H1 (cell line): ENCODE data around the gene COL4A2. TPM values are rescaled to one million over a fixed set of nuclear protein-coding genes. Genes with fewer than 3 reads are reported as not detected.

Source experiments
- CHD1 ChIP-seq: IDR thresholded peaks from 2 replicates; pipeline ENCODE4 v1.6.1; 2012; ENCODE audit warnings: low read depth, low read length, improper control_type of control experiment
- EZH2 ChIP-seq: fragments of 200-600 bp; sonication (generic); IDR thresholded peaks from 2 replicates; pipeline ENCODE4 v1.7.1; 2012; ENCODE audit warnings: low read depth, mild to moderate bottlenecking, moderate library complexity, low read length, inconsistent platforms; ENCODE audit not compliant: severe bottlenecking
- JUND ChIP-seq: IDR thresholded peaks from 2 replicates; pipeline ENCODE4 v1.6.1; 2011; ENCODE audit warnings: mild to moderate bottlenecking, improper control_type of control experiment, low read length
- SIN3A ChIP-seq, 2 experiments: IDR thresholded peaks in 1 of 2; conservative IDR thresholded peaks in 1 of 2; 2 replicates each; pipeline ENCODE4 v1.6.1; 2011 to 2012; ENCODE audit warnings: low read length in 2 of 2, improper control_type of control experiment in 1 of 2, low read depth in 1 of 2, mild to moderate bottlenecking in 1 of 2
- SIRT6 ChIP-seq: IDR thresholded peaks from one replicate; pipeline ENCODE4 v1.7.1; 2012; ENCODE audit warnings: low read length, inconsistent platforms
- SIX5 ChIP-seq: IDR thresholded peaks from 2 replicates; pipeline ENCODE4 v1.6.1; 2011; ENCODE audit warnings: mild to moderate bottlenecking, low read depth, low read length
- TAF1 ChIP-seq: IDR thresholded peaks from 2 replicates; pipeline ENCODE4 v1.6.1; 2011; ENCODE audit warnings: mild to moderate bottlenecking, low read depth, low read length
- polyA plus RNA-seq, 7 experiments: library from polyadenylated mRNA; depleted of rRNA in 3 of 7; stranded (reverse) in 5 of 7; unstranded in 2 of 7; fragments of >200 nt in 5 of 7; fragments of 200-250 nt in 2 of 7; gene quantifications; 1 replicate in 5 of 7; 2 replicates in 1 of 7; 4 replicates in 1 of 7; pipeline versions ENCODE4 v1.2.1 to v1.2.3, GENCODE V29; 2011 to 2013; ENCODE audit warnings: missing spikeins in 2 of 7, mixed read lengths in 2 of 7
- total RNA-seq: library from RNA; stranded (reverse); fragmentation: NEBNext Ultra II Directional; extraction: Animal tissue kit (Norgen Biotek cat#: 25700); gene quantifications from 2 replicates; pipeline ENCODE4 v1.2.1, GENCODE V29; 2021
- TF ChIP-seq, protein P1 (sequence below): fragments of 300-600 bp; sonication (generic); IDR thresholded peaks from 2 replicates; pipeline ENCODE4 v1.7.1; 2012; ENCODE audit warnings: low read length, moderate library complexity, mild to moderate bottlenecking, inconsistent platforms; ENCODE audit not compliant: insufficient replicate concordance
- TF ChIP-seq, protein P2 (sequence below): IDR thresholded peaks from 2 replicates; pipeline ENCODE4 v1.6.1; 2011; ENCODE audit warnings: low read length, improper control_type of control experiment

COL4A2 gene
- total and polyA plus RNA-seq, 2 of the 8 experiments (the other 6 are each of a cell fraction or from before 2014, with no cell fraction given): 80.4 to 87.3 TPM

DNA sequence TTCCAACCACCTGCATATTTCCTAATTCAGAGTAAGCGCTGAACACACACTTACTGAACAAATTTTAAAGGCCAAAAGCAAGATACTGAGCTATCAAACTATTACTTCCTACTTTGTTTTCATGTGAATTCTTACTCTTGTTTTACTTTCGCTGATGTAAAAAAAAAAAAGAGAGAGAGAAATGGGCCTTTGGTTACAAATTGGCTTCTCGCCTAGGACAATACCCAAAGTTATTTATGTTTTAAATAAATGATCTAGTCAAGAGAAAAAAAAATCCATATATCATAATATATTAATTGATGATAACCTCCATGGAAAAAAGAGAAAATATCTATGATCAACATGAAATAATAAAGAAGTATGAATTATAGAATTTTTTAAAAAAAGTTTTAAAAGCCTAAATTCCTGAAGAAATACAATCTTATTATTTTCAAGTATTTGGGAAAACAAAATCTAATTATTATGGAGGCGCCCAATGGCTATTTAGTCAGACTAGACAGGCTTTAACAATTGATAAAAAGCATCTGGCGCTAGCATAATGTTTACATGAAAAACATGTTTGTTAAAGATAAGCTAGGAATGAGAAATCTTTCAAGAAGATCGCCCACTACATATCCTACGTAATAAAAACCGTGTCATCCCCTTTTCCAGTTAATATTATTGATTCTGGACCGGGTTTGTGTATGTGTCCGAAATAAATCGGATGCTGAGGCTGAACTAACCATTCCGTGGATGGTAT, 9.1 kb upstream of the COL4A2 start (continued):
- TF ChIP-seq, protein P1, sequence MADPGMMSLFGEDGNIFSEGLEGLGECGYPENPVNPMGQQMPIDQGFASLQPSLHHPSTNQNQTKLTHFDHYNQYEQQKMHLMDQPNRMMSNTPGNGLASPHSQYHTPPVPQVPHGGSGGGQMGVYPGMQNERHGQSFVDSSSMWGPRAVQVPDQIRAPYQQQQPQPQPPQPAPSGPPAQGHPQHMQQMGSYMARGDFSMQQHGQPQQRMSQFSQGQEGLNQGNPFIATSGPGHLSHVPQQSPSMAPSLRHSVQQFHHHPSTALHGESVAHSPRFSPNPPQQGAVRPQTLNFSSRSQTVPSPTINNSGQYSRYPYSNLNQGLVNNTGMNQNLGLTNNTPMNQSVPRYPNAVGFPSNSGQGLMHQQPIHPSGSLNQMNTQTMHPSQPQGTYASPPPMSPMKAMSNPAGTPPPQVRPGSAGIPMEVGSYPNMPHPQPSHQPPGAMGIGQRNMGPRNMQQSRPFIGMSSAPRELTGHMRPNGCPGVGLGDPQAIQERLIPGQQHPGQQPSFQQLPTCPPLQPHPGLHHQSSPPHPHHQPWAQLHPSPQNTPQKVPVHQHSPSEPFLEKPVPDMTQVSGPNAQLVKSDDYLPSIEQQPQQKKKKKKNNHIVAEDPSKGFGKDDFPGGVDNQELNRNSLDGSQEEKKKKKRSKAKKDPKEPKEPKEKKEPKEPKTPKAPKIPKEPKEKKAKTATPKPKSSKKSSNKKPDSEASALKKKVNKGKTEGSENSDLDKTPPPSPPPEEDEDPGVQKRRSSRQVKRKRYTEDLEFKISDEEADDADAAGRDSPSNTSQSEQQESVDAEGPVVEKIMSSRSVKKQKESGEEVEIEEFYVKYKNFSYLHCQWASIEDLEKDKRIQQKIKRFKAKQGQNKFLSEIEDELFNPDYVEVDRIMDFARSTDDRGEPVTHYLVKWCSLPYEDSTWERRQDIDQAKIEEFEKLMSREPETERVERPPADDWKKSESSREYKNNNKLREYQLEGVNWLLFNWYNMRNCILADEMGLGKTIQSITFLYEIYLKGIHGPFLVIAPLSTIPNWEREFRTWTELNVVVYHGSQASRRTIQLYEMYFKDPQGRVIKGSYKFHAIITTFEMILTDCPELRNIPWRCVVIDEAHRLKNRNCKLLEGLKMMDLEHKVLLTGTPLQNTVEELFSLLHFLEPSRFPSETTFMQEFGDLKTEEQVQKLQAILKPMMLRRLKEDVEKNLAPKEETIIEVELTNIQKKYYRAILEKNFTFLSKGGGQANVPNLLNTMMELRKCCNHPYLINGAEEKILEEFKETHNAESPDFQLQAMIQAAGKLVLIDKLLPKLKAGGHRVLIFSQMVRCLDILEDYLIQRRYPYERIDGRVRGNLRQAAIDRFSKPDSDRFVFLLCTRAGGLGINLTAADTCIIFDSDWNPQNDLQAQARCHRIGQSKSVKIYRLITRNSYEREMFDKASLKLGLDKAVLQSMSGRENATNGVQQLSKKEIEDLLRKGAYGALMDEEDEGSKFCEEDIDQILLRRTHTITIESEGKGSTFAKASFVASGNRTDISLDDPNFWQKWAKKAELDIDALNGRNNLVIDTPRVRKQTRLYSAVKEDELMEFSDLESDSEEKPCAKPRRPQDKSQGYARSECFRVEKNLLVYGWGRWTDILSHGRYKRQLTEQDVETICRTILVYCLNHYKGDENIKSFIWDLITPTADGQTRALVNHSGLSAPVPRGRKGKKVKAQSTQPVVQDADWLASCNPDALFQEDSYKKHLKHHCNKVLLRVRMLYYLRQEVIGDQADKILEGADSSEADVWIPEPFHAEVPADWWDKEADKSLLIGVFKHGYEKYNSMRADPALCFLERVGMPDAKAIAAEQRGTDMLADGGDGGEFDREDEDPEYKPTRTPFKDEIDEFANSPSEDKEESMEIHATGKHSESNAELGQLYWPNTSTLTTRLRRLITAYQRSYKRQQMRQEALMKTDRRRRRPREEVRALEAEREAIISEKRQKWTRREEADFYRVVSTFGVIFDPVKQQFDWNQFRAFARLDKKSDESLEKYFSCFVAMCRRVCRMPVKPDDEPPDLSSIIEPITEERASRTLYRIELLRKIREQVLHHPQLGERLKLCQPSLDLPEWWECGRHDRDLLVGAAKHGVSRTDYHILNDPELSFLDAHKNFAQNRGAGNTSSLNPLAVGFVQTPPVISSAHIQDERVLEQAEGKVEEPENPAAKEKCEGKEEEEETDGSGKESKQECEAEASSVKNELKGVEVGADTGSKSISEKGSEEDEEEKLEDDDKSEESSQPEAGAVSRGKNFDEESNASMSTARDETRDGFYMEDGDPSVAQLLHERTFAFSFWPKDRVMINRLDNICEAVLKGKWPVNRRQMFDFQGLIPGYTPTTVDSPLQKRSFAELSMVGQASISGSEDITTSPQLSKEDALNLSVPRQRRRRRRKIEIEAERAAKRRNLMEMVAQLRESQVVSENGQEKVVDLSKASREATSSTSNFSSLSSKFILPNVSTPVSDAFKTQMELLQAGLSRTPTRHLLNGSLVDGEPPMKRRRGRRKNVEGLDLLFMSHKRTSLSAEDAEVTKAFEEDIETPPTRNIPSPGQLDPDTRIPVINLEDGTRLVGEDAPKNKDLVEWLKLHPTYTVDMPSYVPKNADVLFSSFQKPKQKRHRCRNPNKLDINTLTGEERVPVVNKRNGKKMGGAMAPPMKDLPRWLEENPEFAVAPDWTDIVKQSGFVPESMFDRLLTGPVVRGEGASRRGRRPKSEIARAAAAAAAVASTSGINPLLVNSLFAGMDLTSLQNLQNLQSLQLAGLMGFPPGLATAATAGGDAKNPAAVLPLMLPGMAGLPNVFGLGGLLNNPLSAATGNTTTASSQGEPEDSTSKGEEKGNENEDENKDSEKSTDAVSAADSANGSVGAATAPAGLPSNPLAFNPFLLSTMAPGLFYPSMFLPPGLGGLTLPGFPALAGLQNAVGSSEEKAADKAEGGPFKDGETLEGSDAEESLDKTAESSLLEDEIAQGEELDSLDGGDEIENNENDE: no peak
- TF ChIP-seq CHD1 (no peak), SIN3A (conservative IDR thresholded peaks at IDR 0.05 in 1 of 2, IDR thresholded peaks at IDR 0.05 in 1 of 2; ENCODE audit: low read depth in 1 of 2, low read length in 2 of 2) (no peak), SIX5 (no peak), JUND (no peak), SIRT6 (no peak), EZH2 (no peak), TAF1 (no peak)
- TF ChIP-seq, protein P2, sequence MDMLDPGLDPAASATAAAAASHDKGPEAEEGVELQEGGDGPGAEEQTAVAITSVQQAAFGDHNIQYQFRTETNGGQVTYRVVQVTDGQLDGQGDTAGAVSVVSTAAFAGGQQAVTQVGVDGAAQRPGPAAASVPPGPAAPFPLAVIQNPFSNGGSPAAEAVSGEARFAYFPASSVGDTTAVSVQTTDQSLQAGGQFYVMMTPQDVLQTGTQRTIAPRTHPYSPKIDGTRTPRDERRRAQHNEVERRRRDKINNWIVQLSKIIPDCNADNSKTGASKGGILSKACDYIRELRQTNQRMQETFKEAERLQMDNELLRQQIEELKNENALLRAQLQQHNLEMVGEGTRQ: no peak
